Neural cell (in vitro differentiated cells): ENCODE measurements around the gene ASB1. TPM values are rescaled to one million over a fixed set of nuclear protein-coding genes. Genes with fewer than 3 reads are reported as not detected.

ENCODE experiments used
- H2AFZ ChIP-seq: fragments of 200-600, 300-800 bp; sonication (generic), shearing (Covaris generic); 2 replicates; pipeline ENCODE4 v1.6.0; 2014; ENCODE audit warnings: low read depth, mild to moderate bottlenecking, antibody characterized with exemption, low read length, moderate library complexity
- H3F3A ChIP-seq: fragments of 200-600 bp; shearing (Covaris generic); 2 replicates; pipeline ENCODE4 v1.6.1; 2016; ENCODE audit warnings: mild to moderate bottlenecking, moderate library complexity, mixed read lengths, antibody characterized with exemption, low read length; ENCODE audit not compliant: insufficient read depth, poor library complexity, severe bottlenecking
- H3K27ac ChIP-seq: fragments of 200-600, 300-800 bp; sonication (generic), shearing (Covaris generic); 2 replicates; pipeline ENCODE4 v1.5.1; 2014; ENCODE audit warnings: mild to moderate bottlenecking, low read length, moderate library complexity
- H3K27me3 ChIP-seq: fragments of 300-800, 200-600 bp; sonication (generic), shearing (Covaris generic); 2 replicates; pipeline ENCODE4 v1.6.0; 2014; ENCODE audit warnings: mild to moderate bottlenecking, low read depth, low read length, moderate library complexity; ENCODE audit not compliant: insufficient read depth
- H3K36me3 ChIP-seq: fragments of 300-800, 200-600 bp; sonication (generic), shearing (Covaris generic); 2 replicates; pipeline ENCODE4 v1.5.1; 2014; ENCODE audit warnings: mild to moderate bottlenecking, antibody characterized with exemption, low read length, moderate library complexity; ENCODE audit not compliant: insufficient read depth
- H3K4me2 ChIP-seq: fragments of 300-800, 200-600 bp; sonication (generic), shearing (Covaris generic); 2 replicates; pipeline ENCODE4 v1.6.0; 2014; ENCODE audit warnings: mild to moderate bottlenecking, low read length
- H3K4me3 ChIP-seq: fragments of 300-800, 200-600 bp; sonication (generic), shearing (Covaris generic); 2 replicates; pipeline ENCODE4 v1.5.1; 2014; ENCODE audit warnings: mild to moderate bottlenecking, low read length, moderate library complexity
- H3K79me2 ChIP-seq: fragments of 200-600 bp; shearing (Covaris generic); replicated peaks from 2 replicates; pipeline ENCODE4 v1.6.0; 2014; ENCODE audit warnings: mild to moderate bottlenecking, low read length, moderate library complexity; ENCODE audit not compliant: insufficient read depth
- H3K9ac ChIP-seq: fragments of 300-800, 200-600 bp; sonication (generic), shearing (Covaris generic); 2 replicates; pipeline ENCODE4 v1.6.1; 2016; ENCODE audit warnings: mild to moderate bottlenecking, low read length, mixed read lengths
- H3K9me2 ChIP-seq: fragments of 200-600 bp; shearing (Covaris generic); 2 replicates; pipeline ENCODE4 v1.6.1; 2016; ENCODE audit warnings: mild to moderate bottlenecking, low read length, mixed read lengths; ENCODE audit not compliant: insufficient read depth
- H3K9me3 ChIP-seq: fragments of 200-600, 300-800 bp; sonication (generic), shearing (Covaris generic); 2 replicates; pipeline ENCODE4 v1.6.1; 2016; ENCODE audit warnings: mild to moderate bottlenecking, mixed run types, low read length, moderate library complexity, mixed read lengths
- H4K20me1 ChIP-seq: fragments of 200-600 bp; shearing (Covaris generic); 2 replicates; pipeline ENCODE4 v1.6.1; 2016; ENCODE audit warnings: mild to moderate bottlenecking, mixed run types; ENCODE audit not compliant: insufficient read depth
- EP300 ChIP-seq: fragments of 450-650 bp; conservative IDR thresholded peaks from 2 replicates; pipeline ENCODE4 v1.6.1; 2014; ENCODE audit warnings: antibody characterized with exemption, mild to moderate bottlenecking, moderate library complexity; ENCODE audit not compliant: poor library complexity, severe bottlenecking
- EZH2 ChIP-seq: fragments of 200-600, 300-800 bp; shearing (Covaris generic), sonication (generic); IDR thresholded peaks from 2 replicates; pipeline ENCODE4 v1.6.1; 2014; ENCODE audit warnings: antibody characterized with exemption, low read length, borderline replicate concordance, mild to moderate bottlenecking; ENCODE audit not compliant: insufficient read depth, poor library complexity, severe bottlenecking
- MXI1 ChIP-seq: fragments of 450-650 bp; conservative IDR thresholded peaks from 2 replicates; pipeline ENCODE4 v1.6.1; 2014; ENCODE audit warnings: antibody characterized with exemption, mild to moderate bottlenecking; ENCODE audit not compliant: poor library complexity, severe bottlenecking
- POLR2AphosphoS5 ChIP-seq: IDR thresholded peaks from 2 replicates; pipeline ENCODE4 v1.6.1; 2012
- RAD21 ChIP-seq: fragments of 450-650 bp; conservative IDR thresholded peaks from 2 replicates; pipeline ENCODE4 v1.6.1; 2014; ENCODE audit warnings: antibody characterized with exemption, mild to moderate bottlenecking, moderate library complexity
- SMC3 ChIP-seq: fragments of 450-650 bp; conservative IDR thresholded peaks from 2 replicates; pipeline ENCODE4 v1.6.1; 2014; ENCODE audit warnings: antibody characterized with exemption, mild to moderate bottlenecking, moderate library complexity; ENCODE audit not compliant: poor library complexity
- TAF1 ChIP-seq: IDR thresholded peaks from 2 replicates; pipeline ENCODE4 v1.6.1; 2012; ENCODE audit warnings: low read depth
- polyA plus RNA-seq: library from polyadenylated mRNA; depleted of rRNA; stranded (reverse); fragments of >200 nt; gene quantifications from 2 replicates; pipeline ENCODE4 v1.2.3, GENCODE V29; 2014
- TF ChIP-seq, protein P1 (sequence below): fragments of 450-650 bp; IDR thresholded peaks from 2 replicates; pipeline ENCODE4 v1.5.1; 2014; ENCODE audit warnings: antibody characterized with exemption, mild to moderate bottlenecking, moderate library complexity; ENCODE audit not compliant: poor library complexity, severe bottlenecking
- TF ChIP-seq, protein P2 (sequence below): IDR thresholded peaks from 2 replicates; pipeline ENCODE4 v1.6.1; 2012; ENCODE audit warnings: borderline replicate concordance

The ASB1 gene
- polyA plus RNA-seq, 1 donor from 2014 or later: 13.7 TPM

DNA sequence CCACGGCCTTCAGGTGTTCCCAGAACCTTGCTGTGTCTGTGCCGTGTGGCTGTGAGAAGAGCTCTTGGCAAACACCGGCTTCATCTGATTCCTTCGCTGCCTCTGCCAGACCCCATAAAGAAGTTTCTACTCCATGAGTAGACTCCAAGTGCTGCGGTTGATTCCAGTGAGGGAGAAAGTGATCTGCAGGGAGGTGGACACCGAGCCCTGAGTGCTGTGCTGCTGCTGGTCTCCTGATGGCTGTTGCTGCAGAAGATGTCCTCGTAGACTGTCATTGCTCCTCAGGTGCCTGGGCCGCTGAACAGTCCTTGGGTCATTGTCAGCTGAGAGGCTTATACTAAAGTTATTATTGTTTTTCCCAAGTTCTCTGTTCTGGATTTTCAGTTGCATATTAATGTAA is 19.6 kb downstream of the ASB1 start:
- no peak for TF ChIP-seq SMC3
- no peak for TF ChIP-seq EZH2
- TF ChIP-seq, protein P1, sequence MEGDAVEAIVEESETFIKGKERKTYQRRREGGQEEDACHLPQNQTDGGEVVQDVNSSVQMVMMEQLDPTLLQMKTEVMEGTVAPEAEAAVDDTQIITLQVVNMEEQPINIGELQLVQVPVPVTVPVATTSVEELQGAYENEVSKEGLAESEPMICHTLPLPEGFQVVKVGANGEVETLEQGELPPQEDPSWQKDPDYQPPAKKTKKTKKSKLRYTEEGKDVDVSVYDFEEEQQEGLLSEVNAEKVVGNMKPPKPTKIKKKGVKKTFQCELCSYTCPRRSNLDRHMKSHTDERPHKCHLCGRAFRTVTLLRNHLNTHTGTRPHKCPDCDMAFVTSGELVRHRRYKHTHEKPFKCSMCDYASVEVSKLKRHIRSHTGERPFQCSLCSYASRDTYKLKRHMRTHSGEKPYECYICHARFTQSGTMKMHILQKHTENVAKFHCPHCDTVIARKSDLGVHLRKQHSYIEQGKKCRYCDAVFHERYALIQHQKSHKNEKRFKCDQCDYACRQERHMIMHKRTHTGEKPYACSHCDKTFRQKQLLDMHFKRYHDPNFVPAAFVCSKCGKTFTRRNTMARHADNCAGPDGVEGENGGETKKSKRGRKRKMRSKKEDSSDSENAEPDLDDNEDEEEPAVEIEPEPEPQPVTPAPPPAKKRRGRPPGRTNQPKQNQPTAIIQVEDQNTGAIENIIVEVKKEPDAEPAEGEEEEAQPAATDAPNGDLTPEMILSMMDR: no peak
- TF ChIP-seq MXI1: no peak
- no peak for TF ChIP-seq TAF1
- TF ChIP-seq, protein P2, sequence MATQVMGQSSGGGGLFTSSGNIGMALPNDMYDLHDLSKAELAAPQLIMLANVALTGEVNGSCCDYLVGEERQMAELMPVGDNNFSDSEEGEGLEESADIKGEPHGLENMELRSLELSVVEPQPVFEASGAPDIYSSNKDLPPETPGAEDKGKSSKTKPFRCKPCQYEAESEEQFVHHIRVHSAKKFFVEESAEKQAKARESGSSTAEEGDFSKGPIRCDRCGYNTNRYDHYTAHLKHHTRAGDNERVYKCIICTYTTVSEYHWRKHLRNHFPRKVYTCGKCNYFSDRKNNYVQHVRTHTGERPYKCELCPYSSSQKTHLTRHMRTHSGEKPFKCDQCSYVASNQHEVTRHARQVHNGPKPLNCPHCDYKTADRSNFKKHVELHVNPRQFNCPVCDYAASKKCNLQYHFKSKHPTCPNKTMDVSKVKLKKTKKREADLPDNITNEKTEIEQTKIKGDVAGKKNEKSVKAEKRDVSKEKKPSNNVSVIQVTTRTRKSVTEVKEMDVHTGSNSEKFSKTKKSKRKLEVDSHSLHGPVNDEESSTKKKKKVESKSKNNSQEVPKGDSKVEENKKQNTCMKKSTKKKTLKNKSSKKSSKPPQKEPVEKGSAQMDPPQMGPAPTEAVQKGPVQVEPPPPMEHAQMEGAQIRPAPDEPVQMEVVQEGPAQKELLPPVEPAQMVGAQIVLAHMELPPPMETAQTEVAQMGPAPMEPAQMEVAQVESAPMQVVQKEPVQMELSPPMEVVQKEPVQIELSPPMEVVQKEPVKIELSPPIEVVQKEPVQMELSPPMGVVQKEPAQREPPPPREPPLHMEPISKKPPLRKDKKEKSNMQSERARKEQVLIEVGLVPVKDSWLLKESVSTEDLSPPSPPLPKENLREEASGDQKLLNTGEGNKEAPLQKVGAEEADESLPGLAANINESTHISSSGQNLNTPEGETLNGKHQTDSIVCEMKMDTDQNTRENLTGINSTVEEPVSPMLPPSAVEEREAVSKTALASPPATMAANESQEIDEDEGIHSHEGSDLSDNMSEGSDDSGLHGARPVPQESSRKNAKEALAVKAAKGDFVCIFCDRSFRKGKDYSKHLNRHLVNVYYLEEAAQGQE: no peak
- no peak for TF ChIP-seq RAD21
- TF ChIP-seq EP300: no peak
- no peak for TF ChIP-seq POLR2AphosphoS5

DNA sequence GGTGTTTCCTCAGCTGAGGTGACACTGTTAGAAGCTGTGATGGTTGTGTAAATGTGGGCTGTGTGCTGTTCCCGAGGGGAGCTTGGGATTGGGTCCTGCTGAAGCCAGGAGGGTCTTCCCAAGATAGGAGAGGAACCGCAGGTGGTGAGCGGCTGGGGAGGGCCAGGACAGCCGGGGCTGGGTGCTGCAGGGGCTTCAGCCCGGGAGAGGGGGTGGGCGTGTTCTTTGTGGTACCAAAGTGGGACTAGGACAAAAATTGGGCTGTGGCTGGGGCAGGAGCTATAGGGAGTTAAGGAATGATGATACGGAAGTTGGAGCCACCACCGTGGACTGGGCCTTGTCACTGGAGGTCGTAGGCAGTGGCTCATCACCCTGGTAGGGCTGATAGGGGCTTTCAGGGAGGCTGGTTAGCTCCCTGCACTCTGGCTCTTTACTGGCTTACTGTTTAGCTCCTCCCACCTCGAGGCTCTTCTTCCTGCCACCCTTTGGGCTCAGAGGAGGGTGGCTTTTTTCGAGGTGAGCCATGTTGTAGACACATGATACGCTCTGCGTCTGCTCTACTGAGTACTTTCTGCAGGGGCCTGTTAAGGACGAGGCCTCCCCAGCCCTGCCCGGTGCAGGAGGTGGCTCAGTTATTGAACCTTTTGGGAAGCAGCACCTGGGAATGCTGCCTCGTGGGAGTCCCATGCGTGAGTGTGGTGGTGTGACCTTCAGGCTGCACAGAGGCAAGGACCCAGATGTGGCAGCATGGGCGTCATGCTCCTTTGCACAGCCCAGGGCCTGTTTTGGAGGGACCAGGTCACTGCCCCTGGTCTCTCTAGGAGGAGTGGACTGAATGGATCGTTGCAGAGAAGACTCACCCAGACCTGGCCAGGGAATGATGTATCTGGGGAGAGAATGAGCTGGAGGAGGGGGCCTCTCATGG is 21.6 kb downstream of the ASB1 start:
- no peak for TF ChIP-seq TAF1
- no peak for TF ChIP-seq SMC3
- no peak for TF ChIP-seq EZH2
- no peak for TF ChIP-seq MXI1
- TF ChIP-seq, protein P2: no peak
- TF ChIP-seq, protein P1: no peak
- no peak for TF ChIP-seq EP300
- TF ChIP-seq POLR2AphosphoS5: no peak
- TF ChIP-seq RAD21: no peak
- Histone ChIP-seq H3K9ac (no peak overlapping the region), H3K79me2 (peaks cover 3% of the 10 kb centered on the region), H3K36me3 (no peaks in the 10 kb centered on the region), H3K4me2 (no peak overlapping the region), H4K20me1 (no peaks in the 10 kb centered on the region), H3K4me3 (no peak overlapping the region), H3K27me3 (no peaks in the 10 kb centered on the region), H3K27ac (no peak overlapping the region), H2AFZ (no peak overlapping the region), H3K9me3 (no peaks in the 10 kb centered on the region), H3K9me2 (no peaks in the 10 kb centered on the region), H3F3A (no peaks in the 10 kb centered on the region)

More for the DNA sequence above, 19.6 kb downstream of the ASB1 start:
- Histone ChIP-seq H3K27ac (no peak overlapping the region), H3K9ac (no peak overlapping the region), H3K9me2 (no peaks in the 10 kb centered on the region), H2AFZ (no peak overlapping the region), H3K36me3 (no peaks in the 10 kb centered on the region), H3K27me3 (no peaks in the 10 kb centered on the region), H3K9me3 (no peaks in the 10 kb centered on the region), H3K4me3 (no peak overlapping the region), H4K20me1 (no peaks in the 10 kb centered on the region), H3K79me2 (peaks cover 10% of the 10 kb centered on the region), H3K4me2 (no peak overlapping the region), H3F3A (no peaks in the 10 kb centered on the region)
